GM21360 (cell line): Measurements from ENCODE around the gene SPIN2B.
"Not testable (repeated sequence)": the region's sequence is repeated elsewhere in the genome, so short reads cannot be mapped to it uniquely, and the experiment has no call there.

Experiments
- ATAC-seq: cut with Tn5 transposase; IDR thresholded peaks from one replicate; pipeline ENCODE4 v1.9.1; 2021; ENCODE audit warnings: mild to moderate bottlenecking, moderate library complexity; ENCODE audit not compliant: unreplicated experiment

SPIN2B gene

DNA sequence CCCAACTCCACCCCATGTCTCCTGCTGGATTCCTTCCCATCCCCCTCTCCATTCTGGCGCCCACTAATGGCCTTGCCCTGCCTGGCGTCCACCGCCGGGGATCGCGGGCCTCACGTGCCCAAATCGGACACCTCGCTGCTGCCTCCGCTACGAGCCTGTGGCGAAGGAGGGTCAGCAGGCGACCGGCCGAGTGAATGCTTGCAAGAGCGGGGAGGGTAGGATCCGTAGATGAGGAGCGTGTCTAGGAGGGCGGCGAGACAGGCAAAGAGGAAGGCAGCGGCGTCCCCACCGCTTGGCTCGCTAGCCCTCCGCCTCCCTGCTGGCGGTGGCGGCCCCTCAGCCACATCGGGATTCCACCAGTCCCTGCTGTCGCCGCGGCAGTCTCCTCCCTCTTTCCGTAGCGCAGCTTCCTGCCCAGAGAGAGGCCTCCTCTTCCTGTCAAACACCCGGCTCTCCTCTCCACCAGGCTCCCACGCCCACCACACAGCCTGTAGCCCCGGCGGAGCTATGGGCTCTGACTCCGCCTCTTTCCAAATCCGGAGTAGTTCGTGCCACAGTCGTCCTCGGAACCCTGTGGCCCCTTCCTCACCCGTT is at the start of gene SPIN2B:
Gene SPIN2B, minus strand, starts transcription at position 387 of the 594 bp plus-strand sequence.
- peak; percentile 99 for ATAC-seq

DNA sequence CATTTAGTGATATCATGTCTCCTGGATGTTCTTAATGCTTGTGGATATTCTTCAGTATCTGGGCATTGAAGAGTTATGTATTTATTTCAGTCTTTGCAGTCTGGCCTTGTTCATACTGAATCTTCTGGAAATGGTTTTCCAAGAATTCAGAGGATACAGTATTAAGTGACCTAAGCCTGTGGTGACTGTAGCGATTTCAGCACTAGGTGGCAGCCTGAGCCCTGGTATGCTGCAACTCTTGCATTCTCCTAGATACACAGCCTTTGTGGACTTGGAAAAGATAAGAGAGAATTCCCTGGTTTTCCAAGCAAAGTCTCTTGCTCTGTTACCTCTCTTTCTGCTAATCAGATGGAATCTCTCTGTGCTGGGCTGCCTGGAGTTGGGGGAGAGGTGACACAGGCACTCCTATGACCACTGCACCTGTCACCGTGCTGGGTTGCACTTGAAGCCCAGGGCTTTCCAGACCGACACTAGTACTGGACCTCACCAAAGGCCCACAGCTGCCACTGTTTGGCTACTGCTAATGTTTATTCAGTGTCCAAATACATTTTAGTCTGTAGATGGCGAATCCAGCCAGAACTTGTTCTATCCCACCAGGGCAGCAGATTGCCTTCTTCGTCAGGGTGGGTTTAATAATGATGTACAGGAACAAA is 35.2 kb upstream of the SPIN2B start:
- ATAC-seq = no peak

DNA sequence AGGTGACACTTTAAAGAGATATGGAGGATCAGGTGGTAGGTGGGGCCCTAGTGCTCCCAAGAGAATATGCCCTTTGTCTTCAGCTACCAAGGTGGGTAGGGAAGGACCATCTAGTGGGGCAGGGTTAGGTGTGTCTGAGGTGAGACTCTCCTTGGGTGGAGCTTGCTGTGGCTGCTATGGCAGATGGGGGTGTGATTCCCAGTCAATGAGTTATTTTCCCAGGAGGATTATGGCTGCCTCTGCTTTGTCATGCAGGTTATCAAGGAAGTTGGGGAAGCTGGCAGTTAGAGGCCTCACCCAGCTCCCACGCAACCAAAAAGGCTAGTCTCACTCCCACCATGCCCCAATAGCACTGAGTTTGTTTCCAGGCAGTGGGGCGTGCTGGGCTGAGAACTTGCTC is 33.8 kb upstream of the SPIN2B start:
- ATAC-seq = no peak

DNA sequence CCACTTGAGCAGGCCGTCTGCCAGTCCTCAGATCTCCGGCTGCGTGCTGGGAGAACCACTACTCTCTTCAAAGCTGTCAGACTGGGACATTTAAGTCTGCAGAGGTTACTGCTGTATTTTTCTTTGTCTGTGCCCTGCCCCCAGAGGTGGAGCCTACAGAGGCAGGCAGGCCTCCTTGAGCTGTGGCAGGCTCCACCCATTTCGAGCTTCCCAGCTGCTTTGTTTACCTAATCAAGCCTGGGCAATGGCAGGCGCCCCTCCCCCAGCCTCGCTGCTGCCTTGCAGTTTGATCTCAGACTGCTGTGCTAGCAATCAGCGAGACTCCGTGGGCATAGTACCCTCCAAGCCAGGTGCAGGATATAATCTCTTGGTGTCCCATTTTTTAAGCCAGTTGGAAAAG is 30.9 kb upstream of the SPIN2B start:
- not testable (repeated sequence) for ATAC-seq

DNA sequence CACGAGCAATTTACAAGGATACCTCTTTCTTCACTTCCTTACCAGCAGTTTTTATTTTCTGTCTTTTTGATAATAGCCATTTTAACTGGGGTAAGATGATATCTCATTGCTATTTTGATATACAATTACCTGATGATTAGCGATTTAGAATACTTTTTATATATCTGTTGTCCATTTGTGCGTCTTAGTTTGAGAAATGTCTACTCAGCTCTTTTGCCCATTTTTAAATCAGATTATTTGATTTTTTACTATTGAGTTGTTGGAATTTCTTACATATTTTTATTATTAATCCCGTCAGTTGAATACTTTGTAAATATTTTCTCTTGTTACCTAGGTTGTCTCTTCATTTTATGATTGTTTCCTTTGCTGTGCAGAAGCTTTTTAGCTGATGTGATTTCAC is 17.3 kb upstream of the SPIN2B start:
- ATAC-seq = no peak

DNA sequence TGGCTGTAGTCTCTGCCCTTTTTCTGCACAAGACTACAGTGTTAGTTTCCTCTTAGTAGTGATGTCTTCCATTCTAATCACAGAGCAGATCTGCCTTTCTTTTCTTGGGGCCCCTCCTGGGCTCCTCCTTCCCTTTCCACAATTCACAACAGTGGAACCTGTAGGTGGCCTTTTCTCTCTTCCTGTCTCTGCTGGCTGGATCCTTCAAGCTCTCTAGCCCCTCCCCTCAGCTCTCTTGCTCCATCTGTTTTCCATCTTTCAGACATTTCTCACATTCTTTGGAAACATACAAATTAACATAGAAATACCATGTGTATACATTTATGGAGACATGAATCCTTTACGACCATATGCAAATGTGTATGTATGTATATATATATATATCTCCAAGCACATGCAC is 16.2 kb upstream of the SPIN2B start:
- ATAC-seq = no peak

DNA sequence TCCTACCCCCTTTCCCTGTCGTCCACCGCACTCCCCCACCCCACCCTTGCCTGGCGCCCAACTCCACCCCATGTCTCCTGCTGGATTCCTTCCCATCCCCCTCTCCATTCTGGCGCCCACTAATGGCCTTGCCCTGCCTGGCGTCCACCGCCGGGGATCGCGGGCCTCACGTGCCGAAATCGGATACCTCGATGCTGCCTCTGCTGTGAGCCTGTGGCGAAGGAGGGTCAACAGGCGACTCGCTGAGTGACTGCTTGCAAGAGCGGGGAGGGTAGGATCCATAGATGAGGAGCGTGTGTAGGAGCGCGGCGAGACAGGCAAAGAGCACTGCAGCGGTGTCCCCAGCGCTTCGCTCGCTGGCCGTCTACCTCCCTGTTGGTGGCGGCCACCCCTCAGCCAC is 15.7 kb upstream of the SPIN2B start, which contains the start of gene SPIN2A:
Gene SPIN2A, minus strand, starts transcription at position 325 of the 400 bp plus-strand sequence. CDS start 800 bp downstream, outside the sequence.
- ATAC-seq = not testable (repeated sequence)

DNA sequence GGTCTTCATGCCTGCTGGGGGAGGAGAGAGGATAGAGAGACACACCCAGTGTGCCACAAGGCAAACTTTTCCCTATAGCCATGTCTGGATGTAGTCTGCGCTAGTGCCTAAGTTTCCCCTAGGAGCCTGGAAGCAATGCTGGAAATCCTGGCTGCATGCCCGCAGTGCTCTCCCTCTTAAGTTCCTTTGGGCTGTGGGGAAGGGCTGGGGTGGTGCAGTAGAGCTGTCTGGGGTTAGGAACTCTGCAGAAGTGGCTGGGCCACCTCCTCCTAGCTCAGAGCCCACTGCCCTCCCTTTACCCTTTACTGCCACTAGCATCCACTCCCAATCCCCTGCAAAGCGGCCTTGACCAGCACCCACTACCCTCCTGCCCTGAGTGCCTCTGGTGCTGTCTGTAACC is 15.2 kb upstream of the SPIN2B start:
- not testable (repeated sequence) for ATAC-seq

DNA sequence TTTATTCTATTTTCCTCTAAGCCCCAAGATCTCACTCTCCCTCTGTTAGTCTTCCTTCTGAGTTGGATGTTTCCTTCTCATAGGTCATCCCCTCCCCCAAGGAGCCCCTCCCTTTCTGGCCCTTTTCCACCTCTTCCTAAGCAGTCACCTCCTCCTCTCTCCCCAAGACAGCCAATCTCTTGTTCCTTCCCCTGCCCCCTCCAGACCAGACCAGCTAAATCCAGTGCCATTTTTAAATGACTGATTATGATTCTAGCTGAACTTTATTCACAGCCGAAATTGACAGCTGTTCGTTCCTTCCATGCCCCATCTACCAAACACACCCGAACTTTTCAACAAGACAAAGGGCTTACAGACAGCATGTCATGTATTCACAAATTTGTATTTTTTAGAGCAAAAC is 13.9 kb upstream of the SPIN2B start:
- ATAC-seq = no peak

DNA sequence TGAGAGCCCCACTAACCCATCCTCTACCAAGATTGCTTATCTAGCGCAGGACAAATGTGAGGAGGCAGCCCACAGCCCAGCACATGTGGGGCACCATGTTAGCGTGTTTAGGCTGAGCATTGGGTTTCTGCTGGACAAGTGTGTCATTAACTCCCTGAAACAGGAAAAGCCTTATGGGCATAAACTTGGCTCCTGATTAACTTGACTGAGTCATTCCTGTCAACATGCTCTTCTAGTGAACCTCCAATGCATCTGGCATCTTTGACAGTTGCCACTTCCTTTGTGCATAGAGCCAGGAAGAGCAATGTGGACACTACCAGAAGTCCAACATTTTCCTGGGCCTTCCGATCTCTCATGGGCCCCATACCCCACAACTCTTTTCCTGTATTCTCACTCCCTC is 13.4 kb upstream of the SPIN2B start:
- no peak for ATAC-seq

DNA sequence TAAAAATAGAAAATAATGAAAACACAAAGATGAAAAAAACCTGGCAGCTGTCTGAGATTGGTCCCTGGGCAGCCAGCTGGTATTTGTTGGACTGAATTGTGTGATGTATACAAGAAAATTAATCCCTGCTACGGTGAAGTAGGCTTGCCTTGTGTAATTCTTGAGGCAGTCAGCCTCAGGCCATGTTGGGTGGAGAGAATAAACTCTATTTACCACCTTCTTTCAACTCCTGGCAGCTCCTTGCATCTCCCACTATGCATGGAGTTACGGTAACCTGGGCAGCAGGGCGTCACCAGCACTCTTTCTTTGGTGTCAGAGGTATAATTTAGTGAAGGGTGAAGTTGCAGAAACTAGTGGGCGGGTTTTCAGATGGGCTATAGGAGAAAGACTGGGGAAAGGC is 12.4 kb upstream of the SPIN2B start:
- no peak for ATAC-seq

DNA sequence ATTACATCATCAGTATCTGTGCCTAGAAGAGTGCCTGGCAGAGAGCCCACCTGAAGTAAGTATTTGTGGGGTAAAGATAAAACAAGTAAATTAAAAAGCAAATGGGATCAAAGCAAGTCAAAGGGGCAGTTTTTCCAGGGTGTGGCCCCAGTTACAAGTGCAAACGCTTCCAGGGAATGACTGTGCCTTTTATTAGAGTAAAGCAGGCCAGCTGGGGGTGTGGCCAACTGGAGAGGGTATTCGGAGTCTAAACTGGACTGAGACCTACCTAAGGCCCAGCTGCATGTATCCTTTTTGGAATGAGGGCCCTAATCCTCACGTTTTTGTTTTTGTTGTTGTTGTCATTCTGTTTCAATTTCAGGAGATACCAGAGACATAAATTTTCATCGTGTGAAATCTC is 11.9 kb upstream of the SPIN2B start:
- ATAC-seq = not testable (repeated sequence)

DNA sequence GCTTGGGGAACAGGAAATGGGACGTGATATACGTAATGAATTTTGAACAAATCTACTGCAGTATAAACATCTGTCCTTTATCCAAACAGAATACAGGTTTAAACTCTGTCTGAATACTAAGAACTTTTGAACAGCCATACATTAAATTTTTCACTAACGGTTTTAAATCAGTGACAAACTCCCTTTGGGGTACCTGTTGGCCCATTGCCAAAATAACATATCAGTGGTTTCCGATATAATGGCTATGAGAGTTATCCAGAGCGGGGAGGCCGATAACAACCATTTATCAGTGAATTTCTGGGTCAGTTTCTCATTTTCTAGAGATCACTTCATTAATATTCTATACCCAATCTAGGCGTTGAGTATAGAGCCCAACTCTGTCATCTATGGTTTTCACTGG is 10.7 kb upstream of the SPIN2B start:
- ATAC-seq = no peak

DNA sequence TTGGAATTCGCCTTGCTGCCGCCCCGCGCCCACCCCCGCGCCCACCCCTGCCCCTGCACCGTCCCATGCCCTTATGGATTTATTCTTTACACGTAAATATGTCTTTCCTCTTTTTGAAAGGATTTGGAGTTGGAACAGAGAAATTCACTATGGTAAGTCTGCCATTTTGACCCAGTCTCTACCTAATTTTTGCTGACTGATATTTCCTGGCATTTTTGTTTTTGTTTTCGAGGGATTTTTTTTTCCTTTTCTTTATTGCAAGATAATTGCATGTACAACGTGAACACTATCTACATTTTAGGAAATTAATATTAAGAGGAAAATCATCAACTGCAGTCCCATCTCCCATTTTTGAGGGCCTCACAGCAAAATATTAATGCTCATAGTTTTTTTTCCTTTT is 468 bp upstream of the SPIN2B start:
- no peak for ATAC-seq

DNA sequence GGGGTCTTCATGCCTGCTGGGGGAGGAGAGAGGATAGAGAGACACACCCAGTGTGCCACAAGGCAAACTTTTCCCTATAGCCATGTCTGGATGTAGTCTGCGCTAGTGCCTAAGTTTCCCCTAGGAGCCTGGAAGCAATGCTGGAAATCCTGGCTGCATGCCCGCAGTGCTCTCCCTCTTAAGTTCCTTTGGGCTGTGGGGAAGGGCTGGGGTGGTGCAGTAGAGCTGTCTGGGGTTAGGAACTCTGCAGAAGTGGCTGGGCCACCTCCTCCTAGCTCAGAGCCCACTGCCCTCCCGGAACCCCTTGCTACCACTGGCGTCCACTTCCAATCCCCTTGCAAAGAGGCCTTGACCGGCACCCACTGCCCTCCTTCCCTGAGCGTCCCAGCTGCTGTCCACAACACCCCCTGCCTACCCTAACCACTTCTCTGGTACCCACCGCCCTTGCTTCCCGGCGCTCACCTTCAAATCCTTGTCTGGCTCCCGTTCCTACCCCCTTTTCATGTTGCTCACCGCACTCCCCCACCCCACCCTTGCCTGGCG is 658 bp downstream of the SPIN2B start:
- not testable (repeated sequence) for ATAC-seq

DNA sequence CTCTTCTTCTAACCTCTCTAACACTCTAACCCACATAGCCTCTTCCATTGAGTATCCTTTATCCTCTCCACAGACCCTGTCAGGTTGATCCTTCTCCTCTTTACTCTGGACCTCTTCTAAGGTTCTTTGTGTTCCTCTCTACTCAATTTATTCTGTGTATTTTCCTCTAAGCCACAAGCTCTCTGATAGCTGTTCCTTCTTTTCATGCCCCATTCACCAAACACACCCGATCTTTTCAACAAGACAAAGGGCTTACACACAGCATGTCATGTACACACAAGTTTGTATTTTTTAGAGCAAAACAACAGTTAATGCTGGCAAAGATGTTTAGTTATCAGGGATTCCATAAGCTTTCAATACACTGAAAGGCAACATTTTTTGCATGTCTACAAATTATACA is 1.9 kb downstream of the SPIN2B start:
- ATAC-seq = no peak

DNA sequence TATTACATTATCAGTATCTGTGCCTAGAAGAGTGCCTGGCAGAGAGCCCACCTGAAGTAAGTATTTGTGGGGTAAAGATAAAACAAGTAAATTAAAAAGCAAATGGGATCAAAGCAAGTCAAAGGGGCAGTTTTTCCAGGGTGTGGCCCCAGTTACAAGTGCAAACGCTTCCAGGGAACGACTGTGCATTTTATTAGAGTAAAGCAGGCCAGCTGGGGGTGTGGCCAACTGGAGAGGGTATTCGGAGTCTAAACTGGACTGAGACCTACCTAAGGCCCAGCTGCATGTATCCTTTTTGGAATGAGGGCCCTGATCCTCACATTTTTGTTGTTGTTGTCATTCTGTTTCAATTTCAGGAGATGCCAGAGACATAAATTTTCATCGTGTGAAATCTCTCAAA is 3.8 kb downstream of the SPIN2B start:
- ATAC-seq = not testable (repeated sequence)

DNA sequence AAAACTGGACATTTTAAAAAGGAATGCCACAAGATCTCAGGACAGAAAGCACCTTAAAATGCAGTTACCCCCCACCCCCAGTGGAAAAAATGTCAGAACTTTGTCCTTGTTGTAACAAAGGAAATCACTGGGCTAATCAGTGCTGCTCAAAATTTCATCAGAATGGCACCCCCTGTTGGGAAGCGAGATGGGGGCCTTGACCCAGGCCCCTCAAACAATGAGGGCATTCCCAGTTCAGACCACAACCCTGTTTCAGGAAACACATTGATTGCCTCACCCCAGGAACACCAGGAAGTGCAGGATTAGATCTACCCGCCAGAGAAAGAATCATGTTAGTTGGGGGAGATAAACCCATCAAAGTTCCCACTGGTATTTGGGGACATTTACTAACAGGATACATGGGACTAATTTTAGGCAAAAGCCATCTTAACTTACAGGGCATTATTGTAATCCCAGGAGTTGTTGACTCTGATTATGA is 16.4 kb downstream of the SPIN2B start:
- no peak for ATAC-seq

DNA sequence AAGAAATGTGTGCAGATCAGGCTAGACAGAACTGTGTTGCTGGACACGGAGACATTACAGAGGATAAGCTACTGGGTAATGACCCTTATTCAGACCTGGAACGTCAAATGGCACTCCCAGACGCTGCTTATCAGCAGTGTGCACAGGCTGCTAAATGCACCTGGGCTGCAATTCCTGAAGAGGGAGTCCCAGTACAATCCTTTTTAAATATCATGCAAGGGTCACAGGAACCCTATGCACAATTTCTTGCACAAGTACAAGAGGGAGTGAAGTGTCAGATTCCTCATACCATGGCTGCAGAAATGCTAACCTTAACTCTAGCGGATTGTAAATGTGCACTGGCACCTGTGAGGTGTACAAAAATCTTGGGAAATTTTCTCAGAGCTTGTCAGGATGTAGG is 16.9 kb downstream of the SPIN2B start:
- no peak for ATAC-seq

DNA sequence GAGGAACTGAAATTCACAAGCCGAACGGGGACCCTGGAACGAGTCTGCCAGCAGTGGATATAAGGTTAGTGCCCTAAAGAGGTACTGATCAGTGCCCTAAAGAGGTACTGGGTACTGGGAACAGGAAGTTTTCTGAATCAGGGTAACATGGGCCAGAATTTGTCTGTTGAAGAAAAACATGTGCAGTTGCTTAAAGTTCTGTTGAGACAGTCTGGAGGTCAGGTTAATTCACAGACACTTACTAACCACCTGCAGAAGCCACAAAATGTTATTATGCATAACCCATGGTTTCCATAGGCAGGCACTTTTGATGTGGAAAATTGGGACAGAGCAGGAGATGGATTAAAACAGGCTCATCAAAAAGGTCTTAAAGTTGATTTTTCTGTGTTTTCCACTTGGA is 17.9 kb downstream of the SPIN2B start:
- ATAC-seq = no peak

DNA sequence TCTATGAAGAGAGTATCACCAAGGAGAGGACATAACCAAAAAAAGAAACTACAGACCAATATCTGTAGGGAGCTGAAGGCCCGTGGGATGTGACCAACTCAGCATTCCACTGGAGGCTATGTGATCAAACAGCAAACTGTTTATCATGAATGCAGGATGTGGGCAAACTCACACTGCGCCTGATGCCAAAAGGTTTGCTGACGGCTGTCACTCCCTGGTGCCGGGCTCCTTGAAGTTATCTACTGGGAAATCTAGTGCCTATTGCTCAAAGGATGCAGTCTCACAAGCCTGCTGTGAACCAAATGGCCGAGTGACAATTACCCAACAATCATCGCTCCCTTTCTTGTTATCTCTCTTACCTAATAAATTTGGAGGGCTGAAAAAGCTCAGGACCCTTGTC is 18.4 kb downstream of the SPIN2B start:
- ATAC-seq = not testable (repeated sequence)

DNA sequence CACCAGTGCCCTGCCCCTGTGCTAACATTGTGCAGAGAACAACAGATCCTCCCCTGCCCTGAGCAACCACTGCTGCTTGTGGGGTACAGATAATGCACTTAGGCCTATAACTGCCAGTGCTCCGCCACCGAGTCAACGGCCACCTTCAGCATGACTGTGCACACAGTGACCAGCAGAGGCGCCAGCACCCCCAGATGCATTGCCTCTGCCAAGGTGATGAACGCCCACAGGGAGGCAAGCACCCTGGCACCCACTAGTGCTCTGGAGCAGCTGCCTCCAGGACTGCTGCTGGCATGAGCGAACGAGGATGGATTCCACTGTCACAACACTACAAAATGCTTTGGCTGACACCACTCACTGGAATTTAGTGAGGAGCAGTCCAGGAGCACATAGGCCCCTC is 38.2 kb downstream of the SPIN2B start:
- no peak for ATAC-seq
